HepG2 (cell line): ENCODE data around the gene TXN2. TPM values are rescaled to one million over a fixed set of nuclear protein-coding genes. Genes with fewer than 3 reads are reported as not detected.

Experiments used
- AKAP8 ChIP-seq: sonication (generic); formaldehyde crosslinking; IDR thresholded peaks from 2 replicates; pipeline ENCODE4 v1.5.1; 2020; ENCODE audit warnings: mild to moderate bottlenecking, missing genetic modification reagents
- BCL6 ChIP-seq: IDR thresholded peaks from 2 replicates; pipeline ENCODE4 v1.6.1; 2016; ENCODE audit warnings: missing genetic modification reagents, missing compliant biosample characterization
- HIC2 ChIP-seq: sonication (generic); formaldehyde crosslinking; IDR thresholded peaks from 2 replicates; pipeline ENCODE4 v1.9.0; 2022; ENCODE audit warnings: low read depth, missing genetic modification reagents
- HMGXB4 ChIP-seq, 2 experiments: sonication (generic) in 1 of 2; formaldehyde crosslinking in 1 of 2; IDR thresholded peaks; 2 replicates each; pipeline versions ENCODE4 v1.4.0 to v1.6.1; 2018 to 2020; ENCODE audit warnings: missing genetic modification reagents in 2 of 2, borderline replicate concordance in 1 of 2, low read depth in 1 of 2, mild to moderate bottlenecking in 1 of 2, missing biosample characterization in 1 of 2
- HOXA3 ChIP-seq: sonication (generic); formaldehyde crosslinking; IDR thresholded peaks from 2 replicates; pipeline ENCODE4 v1.5.0; 2020; ENCODE audit warnings: missing genetic modification reagents
- MYNN ChIP-seq: sonication (generic); formaldehyde crosslinking; IDR thresholded peaks from 2 replicates; pipeline ENCODE4 v1.4.0; 2020; ENCODE audit warnings: mild to moderate bottlenecking, low read depth, missing genetic modification reagents
- PRDM4 ChIP-seq: sonication (generic); formaldehyde crosslinking; IDR thresholded peaks from 2 replicates; pipeline ENCODE4 v1.9.0; 2021; ENCODE audit warnings: missing genetic modification reagents, borderline replicate concordance
- RCOR2 ChIP-seq: IDR thresholded peaks from 2 replicates; pipeline ENCODE4 v1.6.1; 2016; ENCODE audit warnings: missing biosample characterization, missing genetic modification reagents
- RELA ChIP-seq: sonication (generic); formaldehyde crosslinking; IDR thresholded peaks from 2 replicates; pipeline ENCODE4 v1.4.0; 2020; ENCODE audit warnings: missing genetic modification reagents
- RFX1 ChIP-seq: fragments of 450-650 bp; IDR thresholded peaks from 2 replicates; pipeline ENCODE4 v1.6.1; 2017
- STAT6 ChIP-seq: sonication (generic); formaldehyde crosslinking; IDR thresholded peaks from 2 replicates; pipeline ENCODE4 v1.4.0; 2020; ENCODE audit warnings: missing genetic modification reagents, mild to moderate bottlenecking, borderline replicate concordance
- TBX2 ChIP-seq: sonication (generic); formaldehyde crosslinking; IDR thresholded peaks from 2 replicates; pipeline ENCODE4 v1.5.0; 2020; ENCODE audit warnings: missing genetic modification reagents, mild to moderate bottlenecking, borderline replicate concordance
- TEAD2 ChIP-seq: sonication (generic); formaldehyde crosslinking; IDR thresholded peaks from 2 replicates; pipeline ENCODE4 v1.9.0; 2021; ENCODE audit warnings: missing genetic modification reagents
- ZBTB8A ChIP-seq: sonication (generic); formaldehyde crosslinking; IDR thresholded peaks from 2 replicates; pipeline ENCODE4 v1.4.0; 2020; ENCODE audit warnings: mild to moderate bottlenecking, low read depth, missing genetic modification reagents, borderline replicate concordance
- ZKSCAN8 ChIP-seq: IDR thresholded peaks from 2 replicates; pipeline ENCODE4 v1.6.1; 2016; ENCODE audit warnings: borderline replicate concordance, missing genetic modification reagents, missing compliant biosample characterization
- ZNF121 ChIP-seq: sonication (generic); formaldehyde crosslinking; IDR thresholded peaks from 2 replicates; pipeline ENCODE4 v1.5.0; 2020; ENCODE audit warnings: mild to moderate bottlenecking, missing genetic modification reagents
- ZNF230 ChIP-seq: sonication (generic); formaldehyde crosslinking; IDR thresholded peaks from 2 replicates; pipeline ENCODE4 v1.4.0; 2020; ENCODE audit warnings: mild to moderate bottlenecking, missing genetic modification reagents
- ZNF616 ChIP-seq: sonication (generic); formaldehyde crosslinking; IDR thresholded peaks from 2 replicates; pipeline ENCODE4 v1.5.0; 2020; ENCODE audit warnings: low read depth, mild to moderate bottlenecking, missing genetic modification reagents
- ZNF790 ChIP-seq: sonication (generic); formaldehyde crosslinking; IDR thresholded peaks from 2 replicates; pipeline ENCODE4 v1.8.0; 2022; ENCODE audit warnings: missing genetic modification reagents, mild to moderate bottlenecking, borderline replicate concordance
- ZNF816 ChIP-seq: sonication (generic); formaldehyde crosslinking; IDR thresholded peaks from 2 replicates; pipeline ENCODE4 v1.8.0; 2022; ENCODE audit warnings: missing genetic modification reagents, mild to moderate bottlenecking, borderline replicate concordance
- ZSCAN29 ChIP-seq: sonication (generic); formaldehyde crosslinking; conservative IDR thresholded peaks from 2 replicates; pipeline ENCODE4 v1.4.0; 2020; ENCODE audit warnings: mild to moderate bottlenecking, missing genetic modification reagents
- polyA plus RNA-seq, 8 experiments: library from polyadenylated mRNA; depleted of rRNA in 3 of 8; stranded (reverse) in 7 of 8; unstranded in 1 of 8; fragments of >200 nt; fragmentation: Illumina TruSeq in 4 of 8; extraction: Trizol in 4 of 8; gene quantifications; 2 replicates each; pipeline versions ENCODE4 v1.2.1 to v1.2.3, GENCODE V29; 2011 to 2016; ENCODE audit warnings: low read depth in 4 of 8, missing spikeins in 1 of 8, mixed read lengths in 1 of 8; ENCODE audit not compliant: insufficient read depth in 1 of 8
- total RNA-seq, 5 experiments: library from RNA; depleted of rRNA; stranded (reverse); fragments of >200 nt; fragmentation: Illumina TruSeq; extraction: Trizol; gene quantifications; 2 replicates each; pipeline ENCODE4 v1.2.3, GENCODE V29; 2016; ENCODE audit warnings: low read depth in 1 of 5

The TXN2 gene
- total and polyA plus RNA-seq, 2 of the 13 experiments (the other 11 are each of a cell fraction or from before 2014, with no cell fraction given) = 41.4 to 109 TPM

GRCh38 chr22:36481393-36482168 lies at the start of gene TXN2 (continued):
- no peak for TF ChIP-seq ZNF616 (CRISPR knock-in tag)
- no peak for TF ChIP-seq ZNF790 (CRISPR knock-in tag)
- no peak for TF ChIP-seq RCOR2
- TF ChIP-seq HIC2 (CRISPR knock-in tag) = peak; percentile 17; the same call in 1 of the 2 replicates
- no peak for TF ChIP-seq ZSCAN29 (CRISPR knock-in tag)
- TF ChIP-seq HMGXB4 (CRISPR knock-in tag; IDR thresholded peaks at IDR 0.05; ENCODE audit: borderline replicate concordance in 1 of 2, low read depth in 1 of 2) = peak; percentile 36 to 57; a peak in 2 of 4 replicates
- TF ChIP-seq PRDM4 (CRISPR knock-in tag) = no peak
- TF ChIP-seq ZKSCAN8 (CRISPR knock-in tag) = no peak
- TF ChIP-seq BCL6 (CRISPR knock-in tag) = 0 out of 2 replicates have a peak, but pooled peaks have one; percentile 3
- no peak for TF ChIP-seq ZBTB8A (CRISPR knock-in tag)
- no peak for TF ChIP-seq AKAP8
- no peak for TF ChIP-seq ZNF121 (CRISPR knock-in tag)
- no peak for TF ChIP-seq STAT6
- peak; percentile 24; the same call in 1 of the 2 replicates for TF ChIP-seq ZNF230 (CRISPR knock-in tag)
- TF ChIP-seq TBX2 (CRISPR knock-in tag) = peak; percentile 28; the same call in 1 of the 2 replicates
- no peak for TF ChIP-seq MYNN
- TF ChIP-seq RFX1 = no peak
- TF ChIP-seq TEAD2 (CRISPR knock-in tag) = no peak
- TF ChIP-seq ZNF816 (CRISPR knock-in tag) = no peak
- TF ChIP-seq RELA (CRISPR knock-in tag) = no peak
- TF ChIP-seq HOXA3 = peak; percentile 88
